ENCODE measurements around the gene TIMM10B. TPM values are rescaled to one million over a fixed set of nuclear protein-coding genes. Genes with fewer than 3 reads are reported as not detected.

TIMM10B gene
- total and polyA plus RNA-seq, 9 of the 15 experiments (the other 6 are each of a cell fraction or from before 2014, with no cell fraction given): 43.2 to 163 (median 57.0) TPM

DNA sequence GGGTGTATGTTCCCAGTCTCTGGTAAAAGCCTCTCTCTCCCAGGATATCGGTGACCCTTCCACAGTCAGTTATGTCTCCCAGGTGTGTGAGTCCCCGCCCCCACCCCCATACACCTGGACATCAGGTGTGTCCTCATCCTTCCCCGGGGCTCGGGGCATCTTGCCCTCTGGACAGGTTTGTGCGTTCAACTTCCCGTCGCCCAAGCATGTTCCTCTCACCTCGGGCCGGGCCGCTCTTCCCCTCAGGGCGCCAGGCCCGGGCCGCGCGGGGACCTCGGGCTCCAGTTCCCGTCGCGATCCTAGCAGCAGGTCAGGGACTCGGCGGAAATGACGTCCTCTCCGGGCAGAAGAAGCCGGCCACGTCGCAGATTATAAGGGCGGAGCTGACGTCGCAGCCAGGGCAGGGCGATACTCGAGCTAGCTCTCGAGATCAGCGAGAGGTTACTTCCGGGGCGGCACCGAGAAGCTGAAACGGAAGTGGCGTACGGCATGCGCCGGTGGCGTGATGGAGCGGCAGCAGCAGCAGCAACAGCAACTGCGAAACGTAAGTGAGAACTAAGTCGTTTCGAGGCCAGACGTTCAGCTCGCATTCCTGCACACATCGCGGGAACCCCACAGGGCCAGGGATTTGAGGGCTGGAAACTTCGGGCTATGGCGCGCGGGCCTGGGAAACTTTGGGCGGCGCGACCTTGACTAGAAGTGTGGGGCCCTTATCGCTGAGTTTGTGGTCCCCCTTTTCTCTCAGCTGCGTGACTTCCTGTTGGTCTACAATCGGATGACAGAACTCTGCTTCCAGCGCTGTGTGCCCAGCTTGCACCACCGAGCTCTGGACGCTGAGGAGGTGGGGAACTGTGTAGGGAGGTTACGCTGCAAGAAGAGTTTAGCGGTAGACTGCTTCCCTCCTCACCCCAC is at the start of gene TIMM10B, which contains the start of gene ARFIP2 (continued):
- TF ChIP-seq ZNF561 (CRISPR knock-in tag; conservative IDR thresholded peaks at IDR 0.05): no peak
- no peak for TF ChIP-seq NFE2L1 (tag; IDR thresholded peaks at IDR 0.05; ENCODE audit: borderline replicate concordance, low read depth)
- TF ChIP-seq SMC3 (conservative IDR thresholded peaks at IDR 0.05; ENCODE audit: insufficient read depth, low read depth, low read length): no peak
- TF ChIP-seq GABPA (tag; conservative IDR thresholded peaks at IDR 0.05; ENCODE audit: low read depth): peak; percentile 99
- TF ChIP-seq JUN (IDR thresholded peaks at IDR 0.05; ENCODE audit: borderline replicate concordance, low read depth, low read length): peak; percentile 57; the same call in 1 of the 2 replicates
- TF ChIP-seq JUN (CRISPR knock-in tag; IDR thresholded peaks at IDR 0.05; ENCODE audit: borderline replicate concordance): no peak
- peak; percentile 97 for TF ChIP-seq POLR2G (IDR thresholded peaks at IDR 0.05; ENCODE audit: low read depth, low read length)
- TF ChIP-seq MCM7 (IDR thresholded peaks at IDR 0.05): no peak
- no peak for TF ChIP-seq SMAD3 (CRISPR knock-in tag; conservative IDR thresholded peaks at IDR 0.05)
- TF ChIP-seq POLR2H (tag; IDR thresholded peaks at IDR 0.05; ENCODE audit: low read depth): peak; percentile 72
- no peak for TF ChIP-seq CBX3 (IDR thresholded peaks at IDR 0.05; ENCODE audit: borderline replicate concordance in 1 of 2, low read length in 2 of 2)
- TF ChIP-seq DIDO1 (tag; IDR thresholded peaks at IDR 0.05; ENCODE audit: low read depth): no peak
- no peak for TF ChIP-seq PTBP1 (IDR thresholded peaks at IDR 0.05; ENCODE audit: low read depth, low read length)
- TF ChIP-seq, protein P1, sequence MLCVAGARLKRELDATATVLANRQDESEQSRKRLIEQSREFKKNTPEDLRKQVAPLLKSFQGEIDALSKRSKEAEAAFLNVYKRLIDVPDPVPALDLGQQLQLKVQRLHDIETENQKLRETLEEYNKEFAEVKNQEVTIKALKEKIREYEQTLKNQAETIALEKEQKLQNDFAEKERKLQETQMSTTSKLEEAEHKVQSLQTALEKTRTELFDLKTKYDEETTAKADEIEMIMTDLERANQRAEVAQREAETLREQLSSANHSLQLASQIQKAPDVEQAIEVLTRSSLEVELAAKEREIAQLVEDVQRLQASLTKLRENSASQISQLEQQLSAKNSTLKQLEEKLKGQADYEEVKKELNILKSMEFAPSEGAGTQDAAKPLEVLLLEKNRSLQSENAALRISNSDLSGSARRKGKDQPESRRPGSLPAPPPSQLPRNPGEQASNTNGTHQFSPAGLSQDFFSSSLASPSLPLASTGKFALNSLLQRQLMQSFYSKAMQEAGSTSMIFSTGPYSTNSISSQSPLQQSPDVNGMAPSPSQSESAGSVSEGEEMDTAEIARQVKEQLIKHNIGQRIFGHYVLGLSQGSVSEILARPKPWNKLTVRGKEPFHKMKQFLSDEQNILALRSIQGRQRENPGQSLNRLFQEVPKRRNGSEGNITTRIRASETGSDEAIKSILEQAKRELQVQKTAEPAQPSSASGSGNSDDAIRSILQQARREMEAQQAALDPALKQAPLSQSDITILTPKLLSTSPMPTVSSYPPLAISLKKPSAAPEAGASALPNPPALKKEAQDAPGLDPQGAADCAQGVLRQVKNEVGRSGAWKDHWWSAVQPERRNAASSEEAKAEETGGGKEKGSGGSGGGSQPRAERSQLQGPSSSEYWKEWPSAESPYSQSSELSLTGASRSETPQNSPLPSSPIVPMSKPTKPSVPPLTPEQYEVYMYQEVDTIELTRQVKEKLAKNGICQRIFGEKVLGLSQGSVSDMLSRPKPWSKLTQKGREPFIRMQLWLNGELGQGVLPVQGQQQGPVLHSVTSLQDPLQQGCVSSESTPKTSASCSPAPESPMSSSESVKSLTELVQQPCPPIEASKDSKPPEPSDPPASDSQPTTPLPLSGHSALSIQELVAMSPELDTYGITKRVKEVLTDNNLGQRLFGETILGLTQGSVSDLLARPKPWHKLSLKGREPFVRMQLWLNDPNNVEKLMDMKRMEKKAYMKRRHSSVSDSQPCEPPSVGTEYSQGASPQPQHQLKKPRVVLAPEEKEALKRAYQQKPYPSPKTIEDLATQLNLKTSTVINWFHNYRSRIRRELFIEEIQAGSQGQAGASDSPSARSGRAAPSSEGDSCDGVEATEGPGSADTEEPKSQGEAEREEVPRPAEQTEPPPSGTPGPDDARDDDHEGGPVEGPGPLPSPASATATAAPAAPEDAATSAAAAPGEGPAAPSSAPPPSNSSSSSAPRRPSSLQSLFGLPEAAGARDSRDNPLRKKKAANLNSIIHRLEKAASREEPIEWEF (CRISPR knock-in tag; IDR thresholded peaks at IDR 0.05): no peak
- peak; percentile 95 for TF ChIP-seq SUPT5H (IDR thresholded peaks at IDR 0.05)
- TF ChIP-seq SP2 (IDR thresholded peaks at IDR 0.05; ENCODE audit: extremely low read depth, low read depth, low read length, poor library complexity, severe bottlenecking): peak; percentile 8
- TF ChIP-seq HEY1 (CRISPR knock-in tag; IDR thresholded peaks at IDR 0.05; ENCODE audit: borderline replicate concordance): no peak
- TF ChIP-seq NCOA6 (IDR thresholded peaks at IDR 0.05): no peak
- TF ChIP-seq, protein P2, sequence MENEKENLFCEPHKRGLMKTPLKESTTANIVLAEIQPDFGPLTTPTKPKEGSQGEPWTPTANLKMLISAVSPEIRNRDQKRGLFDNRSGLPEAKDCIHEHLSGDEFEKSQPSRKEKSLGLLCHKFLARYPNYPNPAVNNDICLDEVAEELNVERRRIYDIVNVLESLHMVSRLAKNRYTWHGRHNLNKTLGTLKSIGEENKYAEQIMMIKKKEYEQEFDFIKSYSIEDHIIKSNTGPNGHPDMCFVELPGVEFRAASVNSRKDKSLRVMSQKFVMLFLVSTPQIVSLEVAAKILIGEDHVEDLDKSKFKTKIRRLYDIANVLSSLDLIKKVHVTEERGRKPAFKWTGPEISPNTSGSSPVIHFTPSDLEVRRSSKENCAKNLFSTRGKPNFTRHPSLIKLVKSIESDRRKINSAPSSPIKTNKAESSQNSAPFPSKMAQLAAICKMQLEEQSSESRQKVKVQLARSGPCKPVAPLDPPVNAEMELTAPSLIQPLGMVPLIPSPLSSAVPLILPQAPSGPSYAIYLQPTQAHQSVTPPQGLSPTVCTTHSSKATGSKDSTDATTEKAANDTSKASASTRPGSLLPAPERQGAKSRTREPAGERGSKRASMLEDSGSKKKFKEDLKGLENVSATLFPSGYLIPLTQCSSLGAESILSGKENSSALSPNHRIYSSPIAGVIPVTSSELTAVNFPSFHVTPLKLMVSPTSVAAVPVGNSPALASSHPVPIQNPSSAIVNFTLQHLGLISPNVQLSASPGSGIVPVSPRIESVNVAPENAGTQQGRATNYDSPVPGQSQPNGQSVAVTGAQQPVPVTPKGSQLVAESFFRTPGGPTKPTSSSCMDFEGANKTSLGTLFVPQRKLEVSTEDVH (IDR thresholded peaks at IDR 0.05; ENCODE audit: low read depth, partially characterized antibody): peak; percentile 88
